Peyer's patch (tissue), 4 donors: Measurements from ENCODE around the gene ETV5.
"Not testable (repeated sequence)": the region's sequence is repeated elsewhere in the genome, so short reads cannot be mapped to it uniquely, and the experiment has no call there.

Source experiments
- CTCF ChIP-seq, 6 experiments: fragments of 450-650 bp in 4 of 6; fragments of 200-600 bp in 2 of 6; sonication (generic) in 1 of 6; IDR thresholded peaks; one replicate each; pipeline ENCODE4 v1.5.1; 2017 to 2019; ENCODE audit warnings: antibody characterized with exemption in 6 of 6, mild to moderate bottlenecking in 3 of 6, moderate library complexity in 1 of 6
- POLR2A ChIP-seq, 2 donors: fragments of 450-650 bp; IDR thresholded peaks; one replicate each; pipeline ENCODE4 v1.5.1; 2017; ENCODE audit warnings: antibody characterized with exemption in 2 of 2, mild to moderate bottlenecking in 2 of 2, moderate library complexity in 2 of 2

- TF ChIP-seq CTCF, POLR2A (IDR thresholded peaks at IDR 0.05): not testable (repeated sequence)
Observed at GRCh38 chr3:186025993-186026392, 82.9 kb downstream of the ETV5 start.
